Measurements from ENCODE around the gene ABCB6. TPM values are rescaled to one million over a fixed set of nuclear protein-coding genes. Genes with fewer than 3 reads are reported as not detected.

Gene ABCB6
- total and polyA plus RNA-seq, 10 of the 15 experiments (the other 5 are each of a cell fraction or from before 2014, with no cell fraction given): 2.3 to 22.1 (median 13.8) TPM

DNA sequence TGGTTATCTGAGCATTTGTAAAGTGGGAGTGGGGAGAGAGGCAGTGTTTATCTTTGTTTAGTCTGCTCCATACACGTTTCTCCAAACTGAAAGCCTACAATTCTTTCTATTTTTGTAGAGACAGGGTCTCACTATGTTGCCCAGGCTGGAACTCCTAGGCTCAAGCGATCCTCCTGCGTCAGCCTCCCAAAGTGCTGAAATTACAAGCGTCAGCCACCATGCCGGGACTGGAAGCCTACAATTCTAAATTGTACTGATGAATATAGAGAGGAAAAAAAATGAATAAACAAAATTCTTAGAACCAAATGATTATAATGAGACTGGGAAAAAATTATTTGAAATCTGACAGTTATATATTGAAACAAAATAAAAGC lies 13.6 kb downstream of the ABCB6 start:
- in situ Hi-C loops (cut with MboI): loop anchor here (5.0 kb wide), 1 partner anchor 33 kb away; the partner anchor contains the start of gene SLC23A3
- no peaks in the 10 kb centered on the region for H4K20me1 ChIP-seq (ENCODE audit: control insufficient read depth, insufficient read depth)
- DNase-seq (ENCODE audit: low read depth, low spot score): no peak

More for the DNA sequence above, 13.6 kb downstream of the ABCB6 start:
- ChIA-PET RAD21 (ENCODE audit: unreplicated experiment) (interaction anchor here (2.1 kb wide), 1 partner anchor 89 kb away, joined by 13 read pairs; no protein-coding TSS in a partner anchor), CTCF (no interaction called here), SMC1A (ENCODE audit: uncharacterized antibody, unreplicated experiment) (no interaction called here), POLR2A (interaction anchor here (0.9 to 2.8 kb wide), 2 partner anchors 30 to 95 kb away, joined by 3 to 47 read pairs; partner anchors contain the start of gene CNPPD1)
- Histone ChIP-seq H3K36me3 (ENCODE audit: control insufficient read depth in 2 of 2, insufficient read depth in 2 of 2, low read length in 1 of 2) (no peaks in the 10 kb centered on the region; a peak in 1 of 4 replicates), H3K4me2 (ENCODE audit: control insufficient read depth, insufficient read depth) (no peak overlapping the region), H3K27me3 (replicated peaks in 1 of 2; ENCODE audit: control insufficient read depth in 2 of 2, insufficient read depth in 2 of 2, low read length in 1 of 2) (no peaks in the 10 kb centered on the region), H3K4me3 (no peak overlapping the region), H3K9me3 (replicated peaks; ENCODE audit: control insufficient read depth, insufficient read depth, low read length) (no peaks in the 10 kb centered on the region), H3K27ac (ENCODE audit: control insufficient read depth, insufficient read depth) (no peak overlapping the region), H2AFZ (ENCODE audit: control insufficient read depth, low read depth, low read length) (no peak overlapping the region), H3K9ac (ENCODE audit: control insufficient read depth, insufficient read depth, low read length) (no peak overlapping the region), H3K79me2 (ENCODE audit: control insufficient read depth, insufficient read depth, low read length) (no peaks in the 10 kb centered on the region; the same call in 1 of the 2 replicates), H3K4me1 (ENCODE audit: control insufficient read depth, insufficient read depth, low read length) (peaks cover 8% of the 10 kb centered on the region)
- TF ChIP-seq NFIC (IDR thresholded peaks at IDR 0.05; ENCODE audit: low read depth, low read length) (no peak), TBL1XR1 (IDR thresholded peaks at IDR 0.05; ENCODE audit: low read depth, low read length) (no peak), GABPA (IDR thresholded peaks at IDR 0.05; ENCODE audit: low read depth) (no peak), HDAC2 (IDR thresholded peaks at IDR 0.05) (no peak), BCL11A (IDR thresholded peaks at IDR 0.05; ENCODE audit: low read depth, low read length) (no peak), KDM1A (IDR thresholded peaks at IDR 0.05; ENCODE audit: borderline replicate concordance) (no peak), SREBF2 (IDR thresholded peaks at IDR 0.05; ENCODE audit: low read length) (no peak), IKZF2 (IDR thresholded peaks at IDR 0.05) (no peak), IRF4 (IDR thresholded peaks at IDR 0.05; ENCODE audit: low read depth, low read length) (no peak), RFX5 (IDR thresholded peaks at IDR 0.05; ENCODE audit: low read depth, low read length) (no peak), HCFC1 (IDR thresholded peaks at IDR 0.05; ENCODE audit: low read length) (no peak), MEF2B (IDR thresholded peaks at IDR 0.05; ENCODE audit: partially characterized antibody, poor library complexity, severe bottlenecking) (no peak)
- TF ChIP-seq, protein P1, sequence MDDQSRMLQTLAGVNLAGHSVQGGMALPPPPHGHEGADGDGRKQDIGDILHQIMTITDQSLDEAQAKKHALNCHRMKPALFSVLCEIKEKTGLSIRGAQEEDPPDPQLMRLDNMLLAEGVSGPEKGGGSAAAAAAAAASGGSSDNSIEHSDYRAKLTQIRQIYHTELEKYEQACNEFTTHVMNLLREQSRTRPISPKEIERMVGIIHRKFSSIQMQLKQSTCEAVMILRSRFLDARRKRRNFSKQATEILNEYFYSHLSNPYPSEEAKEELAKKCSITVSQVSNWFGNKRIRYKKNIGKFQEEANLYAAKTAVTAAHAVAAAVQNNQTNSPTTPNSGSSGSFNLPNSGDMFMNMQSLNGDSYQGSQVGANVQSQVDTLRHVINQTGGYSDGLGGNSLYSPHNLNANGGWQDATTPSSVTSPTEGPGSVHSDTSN (IDR thresholded peaks at IDR 0.05; ENCODE audit: insufficient replicate concordance, low read depth, low read length): no peak
- TF ChIP-seq, protein P2, sequence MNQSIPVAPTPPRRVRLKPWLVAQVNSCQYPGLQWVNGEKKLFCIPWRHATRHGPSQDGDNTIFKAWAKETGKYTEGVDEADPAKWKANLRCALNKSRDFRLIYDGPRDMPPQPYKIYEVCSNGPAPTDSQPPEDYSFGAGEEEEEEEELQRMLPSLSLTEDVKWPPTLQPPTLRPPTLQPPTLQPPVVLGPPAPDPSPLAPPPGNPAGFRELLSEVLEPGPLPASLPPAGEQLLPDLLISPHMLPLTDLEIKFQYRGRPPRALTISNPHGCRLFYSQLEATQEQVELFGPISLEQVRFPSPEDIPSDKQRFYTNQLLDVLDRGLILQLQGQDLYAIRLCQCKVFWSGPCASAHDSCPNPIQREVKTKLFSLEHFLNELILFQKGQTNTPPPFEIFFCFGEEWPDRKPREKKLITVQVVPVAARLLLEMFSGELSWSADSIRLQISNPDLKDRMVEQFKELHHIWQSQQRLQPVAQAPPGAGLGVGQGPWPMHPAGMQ (IDR thresholded peaks at IDR 0.05; ENCODE audit: borderline replicate concordance): no peak
- no peak for ATAC-seq
- intact Hi-C loops (cut with micrococcal nuclease; ENCODE audit: unreplicated experiment): loop anchor here (5.0 kb wide), 1 partner anchor 72 kb away; the partner anchor contains the start of gene DNAJB2
- no TSS peak for BruUV-seq (replicated peaks)
- FAIRE-seq: no peak
- 90% methylated on average over 5 of the region's 5 CpGs for WGBS (ENCODE audit: insufficient coverage, insufficient replicate concordance, low lambda C conversion rate, missing lambda C conversion rate)

Measured in GM12878 (cell line).